Osteoblast (primary cell): Measurements from ENCODE around the gene UGT1A3. TPM values are rescaled to one million over a fixed set of nuclear protein-coding genes. Genes with fewer than 3 reads are reported as not detected.
A peak's percentile ranks its signal among the peaks of the same experiment; 100 is the strongest.

Experiments
- DNase-seq: peaks from one replicate; pipeline ENCODE4 v3.0.0; 2011; ENCODE audit warnings: low spot score, mixed read lengths; ENCODE audit not compliant: insufficient read length; ENCODE audit errors: missing footprints
- H2AFZ ChIP-seq: 2 replicates; pipeline ENCODE4 v1.6.0; 2011; ENCODE audit warnings: mild to moderate bottlenecking, low read length
- H3K27ac ChIP-seq: 2 replicates; pipeline ENCODE4 v1.5.1; 2011; ENCODE audit warnings: mild to moderate bottlenecking, low read depth, low read length, moderate library complexity
- H3K27me3 ChIP-seq: 2 replicates; pipeline ENCODE4 v1.6.0; 2012; ENCODE audit warnings: mild to moderate bottlenecking, control low read depth, inconsistent platforms, low read length, moderate library complexity; ENCODE audit not compliant: insufficient read depth
- H3K36me3 ChIP-seq: 2 replicates; pipeline ENCODE4 v1.5.1; 2011; ENCODE audit warnings: mild to moderate bottlenecking, low read length, control low read depth, moderate library complexity; ENCODE audit not compliant: insufficient read depth
- H3K4me1 ChIP-seq: 2 replicates; pipeline ENCODE4 v1.5.1; 2011; ENCODE audit warnings: mild to moderate bottlenecking, low read length, control low read depth, moderate library complexity; ENCODE audit not compliant: insufficient read depth
- H3K4me2 ChIP-seq: 2 replicates; pipeline ENCODE4 v1.6.0; 2011; ENCODE audit warnings: mild to moderate bottlenecking, low read length; ENCODE audit not compliant: insufficient read depth
- H3K4me3 ChIP-seq: fragments of 200-600 bp; sonication (generic); 3 replicates; pipeline ENCODE4 v1.5.1; 2012; ENCODE audit warnings: mild to moderate bottlenecking, low read length, inconsistent platforms; ENCODE audit not compliant: insufficient read depth
- H3K79me2 ChIP-seq: 2 replicates; pipeline ENCODE4 v1.6.0; 2012; ENCODE audit warnings: mild to moderate bottlenecking, low read length, control low read depth, inconsistent platforms; ENCODE audit not compliant: insufficient read depth
- H3K9me3 ChIP-seq: 2 replicates; pipeline ENCODE4 v1.5.1; 2011; ENCODE audit warnings: low read depth, low read length, control low read depth
- H4K20me1 ChIP-seq: 2 replicates; pipeline ENCODE4 v1.6.0; 2012; ENCODE audit warnings: mild to moderate bottlenecking, low read length, control low read depth; ENCODE audit not compliant: insufficient read depth
- total RNA-seq: library from RNA; depleted of rRNA; stranded (reverse); fragments of >200 nt; gene quantifications from 2 replicates; pipeline ENCODE4 v1.2.3, GENCODE V29; 2012
- TF ChIP-seq, protein P1 (sequence below): IDR thresholded peaks from 2 replicates; pipeline ENCODE4 v1.5.1; 2011; ENCODE audit warnings: mild to moderate bottlenecking, low read depth, low read length, moderate library complexity; ENCODE audit errors: extremely low read depth

UGT1A3 gene
- total RNA-seq, 1 donor: not detected

DNA sequence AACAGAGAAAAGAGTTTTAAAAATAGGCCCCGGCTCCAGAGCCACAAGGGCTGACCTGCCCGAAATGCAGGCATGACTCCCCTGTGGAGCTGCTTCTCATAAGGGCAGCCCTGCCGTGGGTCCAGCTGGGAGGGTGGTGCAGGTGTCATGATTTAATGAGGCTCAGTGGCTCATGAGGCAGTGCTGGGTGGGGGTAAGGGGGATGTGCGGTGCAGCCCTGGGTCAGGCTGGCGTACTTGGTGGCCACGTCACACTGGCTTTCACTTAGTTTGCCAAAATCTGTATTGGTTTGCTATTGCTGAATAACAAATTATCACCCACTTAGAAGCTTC, 91.9 kb downstream of the UGT1A3 start:
- TF ChIP-seq, protein P1, sequence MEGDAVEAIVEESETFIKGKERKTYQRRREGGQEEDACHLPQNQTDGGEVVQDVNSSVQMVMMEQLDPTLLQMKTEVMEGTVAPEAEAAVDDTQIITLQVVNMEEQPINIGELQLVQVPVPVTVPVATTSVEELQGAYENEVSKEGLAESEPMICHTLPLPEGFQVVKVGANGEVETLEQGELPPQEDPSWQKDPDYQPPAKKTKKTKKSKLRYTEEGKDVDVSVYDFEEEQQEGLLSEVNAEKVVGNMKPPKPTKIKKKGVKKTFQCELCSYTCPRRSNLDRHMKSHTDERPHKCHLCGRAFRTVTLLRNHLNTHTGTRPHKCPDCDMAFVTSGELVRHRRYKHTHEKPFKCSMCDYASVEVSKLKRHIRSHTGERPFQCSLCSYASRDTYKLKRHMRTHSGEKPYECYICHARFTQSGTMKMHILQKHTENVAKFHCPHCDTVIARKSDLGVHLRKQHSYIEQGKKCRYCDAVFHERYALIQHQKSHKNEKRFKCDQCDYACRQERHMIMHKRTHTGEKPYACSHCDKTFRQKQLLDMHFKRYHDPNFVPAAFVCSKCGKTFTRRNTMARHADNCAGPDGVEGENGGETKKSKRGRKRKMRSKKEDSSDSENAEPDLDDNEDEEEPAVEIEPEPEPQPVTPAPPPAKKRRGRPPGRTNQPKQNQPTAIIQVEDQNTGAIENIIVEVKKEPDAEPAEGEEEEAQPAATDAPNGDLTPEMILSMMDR: no peak
- Histone ChIP-seq H3K4me3 (no peak overlapping the region), H3K9me3 (no peaks in the 10 kb centered on the region), H3K36me3 (no peaks in the 10 kb centered on the region), H3K27me3 (peaks cover 10% of the 10 kb centered on the region), H3K79me2 (no peaks in the 10 kb centered on the region), H3K4me1 (no peaks in the 10 kb centered on the region), H4K20me1 (no peaks in the 10 kb centered on the region), H3K27ac (no peak overlapping the region), H2AFZ (no peak overlapping the region), H3K4me2 (no peak overlapping the region)
- DNase-seq: peak; percentile 72

GRCh38 chr2:233821196-233821595, 92.4 kb downstream of the UGT1A3 start:
- no peaks in the 10 kb centered on the region for H3K9me3 ChIP-seq
- no peaks in the 10 kb centered on the region for H3K4me1 ChIP-seq
- no peak overlapping the region for H3K27ac ChIP-seq
- H3K27me3 ChIP-seq: peaks cover 8% of the 10 kb centered on the region
- no peak overlapping the region for H3K4me2 ChIP-seq
- no peak overlapping the region for H2AFZ ChIP-seq
- H3K4me3 ChIP-seq: no peak overlapping the region
- no peaks in the 10 kb centered on the region for H3K79me2 ChIP-seq
- H3K36me3 ChIP-seq: no peaks in the 10 kb centered on the region
- TF ChIP-seq, protein P1: no peak
- peak; percentile 73 for DNase-seq
- no peaks in the 10 kb centered on the region for H4K20me1 ChIP-seq

DNA sequence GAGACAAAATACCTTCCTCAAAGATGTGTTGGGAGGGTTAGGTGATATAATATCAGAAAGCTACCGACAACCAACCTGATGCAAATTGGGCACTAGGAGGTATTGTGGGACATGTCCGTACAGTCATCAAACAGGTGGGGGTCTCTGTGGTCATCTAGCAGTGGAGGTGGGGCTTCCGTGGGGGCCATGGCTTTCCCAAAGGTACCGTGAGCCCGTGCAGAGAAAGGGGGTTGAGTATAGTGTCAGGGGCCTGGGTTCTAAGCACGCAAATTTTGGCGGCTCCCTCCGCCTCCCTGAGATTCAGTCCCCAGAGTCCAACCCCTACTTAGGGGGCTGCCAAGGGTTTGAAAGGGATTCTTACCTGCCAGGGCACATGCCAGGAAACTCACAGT, 92.9 kb downstream of the UGT1A3 start:
- H3K27me3 ChIP-seq: peaks cover 3% of the 10 kb centered on the region
- H3K27ac ChIP-seq: no peak overlapping the region
- no peak for DNase-seq
- TF ChIP-seq, protein P1: no peak
- no peaks in the 10 kb centered on the region for H3K79me2 ChIP-seq
- no peak overlapping the region for H3K4me3 ChIP-seq
- H3K4me1 ChIP-seq: no peaks in the 10 kb centered on the region
- H3K9me3 ChIP-seq: no peaks in the 10 kb centered on the region
- H3K4me2 ChIP-seq: no peak overlapping the region
- no peaks in the 10 kb centered on the region for H4K20me1 ChIP-seq
- H3K36me3 ChIP-seq: no peaks in the 10 kb centered on the region
- no peak overlapping the region for H2AFZ ChIP-seq

- H3K4me3 ChIP-seq: no peak overlapping the region
- TF ChIP-seq, protein P1: no peak
- DNase-seq: peak; percentile 19
- no peaks in the 10 kb centered on the region for H3K4me1 ChIP-seq
- no peaks in the 10 kb centered on the region for H3K9me3 ChIP-seq
- H3K79me2 ChIP-seq: no peaks in the 10 kb centered on the region
- H2AFZ ChIP-seq: no peak overlapping the region
- no peak overlapping the region for H3K4me2 ChIP-seq
- no peak overlapping the region for H3K27ac ChIP-seq
- peaks cover 3% of the 10 kb centered on the region for H3K27me3 ChIP-seq
- no peaks in the 10 kb centered on the region for H4K20me1 ChIP-seq
- no peaks in the 10 kb centered on the region for H3K36me3 ChIP-seq
Observed at GRCh38 chr2:233822101-233822771, 93.4 kb downstream of the UGT1A3 start.

Other genes with a start within 250 kb of the UGT1A3 start
- gene USP40, start 162.3 kb upstream of the UGT1A3 start, total RNA-seq: 34.0 and 38.3 TPM in 2 replicates
- gene UGT1A8, start 111.4 kb upstream of the UGT1A3 start, total RNA-seq: not detected in 2 replicates
- gene UGT1A10, start 92.6 kb upstream of the UGT1A3 start, total RNA-seq: not detected in 2 replicates
- gene UGT1A9, start 57.1 kb upstream of the UGT1A3 start, total RNA-seq: not detected in 2 replicates
- gene UGT1A7, start 47.1 kb upstream of the UGT1A3 start, total RNA-seq: not detected in 2 replicates
- gene UGT1A6, start 36.2 kb upstream of the UGT1A3 start, total RNA-seq: not detected in 2 replicates
- gene UGT1A5, start 16.1 kb upstream of the UGT1A3 start, total RNA-seq: not detected in 2 replicates
- not detected in 2 replicates for gene UGT1A4, start 10.3 kb upstream of the UGT1A3 start, total RNA-seq
- not detected in 2 replicates for gene UGT1A1, start 31.2 kb downstream of the UGT1A3 start, total RNA-seq
- gene MROH2A, start 49.3 kb downstream of the UGT1A3 start, total RNA-seq: not detected in 2 replicates
- gene HJURP, start 125.5 kb downstream of the UGT1A3 start, total RNA-seq: 2.9 and 3.5 TPM in 2 replicates
- gene TRPM8, start 188.3 kb downstream of the UGT1A3 start, total RNA-seq: not detected in 2 replicates